H1 (cell line): Measurements from ENCODE around the gene NSDHL. TPM values are rescaled to one million over a fixed set of nuclear protein-coding genes. Genes with fewer than 3 reads are reported as not detected.

ENCODE experiments used
- CBX8 ChIP-seq: fragments of 300-800, 300-1000 bp; sonication (generic); IDR thresholded peaks from 2 replicates; pipeline ENCODE4 v1.7.1; 2016; ENCODE audit warnings: low read depth, low read length, borderline replicate concordance
- CHD2 ChIP-seq: IDR thresholded peaks from 2 replicates; pipeline ENCODE4 v1.6.1; 2012; ENCODE audit warnings: low read length, improper control_type of control experiment
- JUN ChIP-seq: IDR thresholded peaks from 2 replicates; pipeline ENCODE4 v1.6.1; 2011; ENCODE audit warnings: low read depth, mild to moderate bottlenecking, improper control_type of control experiment, low read length
- POU5F1 ChIP-seq: IDR thresholded peaks from 2 replicates; pipeline ENCODE4 v1.6.1; 2011; ENCODE audit warnings: low read depth, mild to moderate bottlenecking, low read length, moderate library complexity
- RBBP5 ChIP-seq: IDR thresholded peaks from 2 replicates; pipeline ENCODE4 v1.7.1; 2012; ENCODE audit warnings: low read depth, mild to moderate bottlenecking, inconsistent platforms, low read length, moderate library complexity, borderline replicate concordance
- SP4 ChIP-seq: IDR thresholded peaks from 2 replicates; pipeline ENCODE4 v1.6.1; 2012; ENCODE audit warnings: low read length, inconsistent platforms
- TAF7 ChIP-seq: optimal IDR thresholded peaks from 2 replicates; pipeline ENCODE3; 2011; ENCODE audit warnings: low read depth, mild to moderate bottlenecking, inconsistent platforms, low read length, moderate library complexity, borderline replicate concordance
- polyA plus RNA-seq, 7 experiments: library from polyadenylated mRNA; depleted of rRNA in 3 of 7; stranded (reverse) in 5 of 7; unstranded in 2 of 7; fragments of >200 nt in 5 of 7; fragments of 200-250 nt in 2 of 7; gene quantifications; 1 replicate in 5 of 7; 2 replicates in 1 of 7; 4 replicates in 1 of 7; pipeline versions ENCODE4 v1.2.1 to v1.2.3, GENCODE V29; 2011 to 2013; ENCODE audit warnings: missing spikeins in 2 of 7, mixed read lengths in 2 of 7
- total RNA-seq: library from RNA; stranded (reverse); fragmentation: NEBNext Ultra II Directional; extraction: Animal tissue kit (Norgen Biotek cat#: 25700); gene quantifications from 2 replicates; pipeline ENCODE4 v1.2.1, GENCODE V29; 2021

NSDHL gene
- total and polyA plus RNA-seq, 2 of the 8 experiments (the other 6 are each of a cell fraction or from before 2014, with no cell fraction given), result 31.5 to 34.6 TPM

DNA sequence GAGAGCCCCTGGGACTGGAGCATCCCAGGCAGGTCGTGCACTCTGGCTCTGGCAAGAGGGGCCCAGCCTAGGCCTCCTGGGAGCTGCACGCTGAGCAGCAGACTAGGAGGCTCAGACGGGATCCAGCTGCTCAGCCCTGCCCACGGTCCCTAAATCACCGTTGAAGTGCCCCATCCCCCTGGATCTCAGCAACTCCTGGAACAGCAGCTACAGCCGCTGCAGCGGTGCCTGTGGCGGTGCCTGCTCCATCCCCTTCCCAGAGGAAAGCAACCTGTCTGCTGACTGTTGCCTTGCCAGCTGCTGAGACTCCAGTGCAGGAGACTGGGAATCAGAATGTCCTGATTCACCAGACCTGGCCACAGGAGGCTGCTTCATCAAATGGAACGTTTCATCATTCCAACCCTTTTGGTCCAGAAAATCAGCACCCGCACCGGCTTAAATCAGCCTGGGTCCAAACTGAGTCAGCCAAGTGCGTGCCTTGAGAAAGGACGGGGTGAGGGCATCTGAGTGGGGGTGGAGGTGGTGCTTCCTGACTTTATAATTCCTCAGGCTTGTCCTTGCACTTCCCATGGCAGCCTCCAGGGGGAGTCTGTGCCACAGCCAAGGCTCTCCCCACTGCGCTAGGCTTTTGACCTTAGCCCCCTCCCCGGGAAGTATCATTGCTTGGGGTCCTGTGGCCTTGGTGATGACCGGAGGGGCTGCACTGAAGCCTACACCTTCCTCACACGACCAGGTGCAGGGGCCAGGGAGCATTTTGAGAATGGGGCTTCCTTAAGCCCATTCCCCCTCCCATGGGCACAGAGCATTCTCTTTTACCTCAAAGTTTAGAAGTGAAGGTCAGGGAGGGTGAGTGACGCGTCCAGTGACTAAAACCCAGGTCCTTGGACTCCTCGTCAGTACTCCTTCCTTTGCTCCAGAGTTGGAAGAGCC, 73.6 kb downstream of the NSDHL start (continued):
- TF ChIP-seq TAF7, result no peak
- no peak for TF ChIP-seq RBBP5
- TF ChIP-seq CBX8, result no peak
- no peak for TF ChIP-seq POU5F1
- no peak for TF ChIP-seq CHD2
- no peak for TF ChIP-seq SP4
- TF ChIP-seq JUN, result no peak
